CD4-positive, alpha-beta T cell treated with Interleukin-4 for 4 hours (primary cell): ENCODE results near the gene LILRB2.
"Not testable (repeated sequence)": the region's sequence is repeated elsewhere in the genome, so short reads cannot be mapped to it uniquely, and the experiment has no call there.

Experiments used
- DNase-seq: peaks from one replicate; pipeline ENCODE4 v3.0.0-alpha.2; 2020

The LILRB2 gene

DNA sequence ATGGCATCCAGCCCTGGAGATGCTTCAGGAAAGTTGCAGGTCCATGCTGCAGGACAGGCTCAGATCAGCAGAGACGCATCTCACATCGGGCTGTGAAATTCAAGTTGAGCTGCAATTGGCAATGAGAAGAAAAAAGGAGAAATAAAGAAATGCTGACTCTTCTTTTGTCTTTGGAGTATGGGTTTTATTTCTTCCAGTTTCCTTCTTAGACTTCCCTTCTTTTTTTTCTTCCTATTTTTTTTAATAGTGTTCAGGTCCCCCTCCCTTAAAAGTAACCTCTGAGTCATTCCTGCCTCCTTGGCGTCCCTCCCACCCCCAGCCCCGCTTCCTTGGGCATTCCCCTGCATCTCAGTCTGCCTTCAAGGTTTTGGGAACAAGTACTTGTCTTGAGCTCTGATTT lies 9.3 kb downstream of the LILRB2 start:
- DNase-seq, result not testable (repeated sequence)

DNA sequence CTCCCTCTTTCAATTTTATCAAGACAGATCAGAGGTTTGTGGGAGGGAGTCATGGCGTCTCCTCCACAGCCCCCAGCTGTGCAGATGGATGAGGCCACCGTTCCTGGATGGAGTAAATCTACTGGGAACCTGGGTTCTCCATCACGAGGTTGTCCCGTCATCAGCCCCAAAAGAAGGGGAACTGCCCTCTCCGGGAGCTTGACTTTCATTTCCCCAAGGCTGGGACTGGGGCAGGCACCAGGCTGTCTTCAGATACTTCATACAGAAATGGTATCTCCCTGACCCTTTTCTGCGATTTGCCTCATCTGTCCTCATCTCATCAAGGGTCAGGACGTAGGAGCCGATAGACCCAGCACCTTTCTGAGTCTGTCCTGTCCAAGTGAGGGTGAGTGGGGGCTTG lies 9.8 kb downstream of the LILRB2 start:
- no peak for DNase-seq

DNA sequence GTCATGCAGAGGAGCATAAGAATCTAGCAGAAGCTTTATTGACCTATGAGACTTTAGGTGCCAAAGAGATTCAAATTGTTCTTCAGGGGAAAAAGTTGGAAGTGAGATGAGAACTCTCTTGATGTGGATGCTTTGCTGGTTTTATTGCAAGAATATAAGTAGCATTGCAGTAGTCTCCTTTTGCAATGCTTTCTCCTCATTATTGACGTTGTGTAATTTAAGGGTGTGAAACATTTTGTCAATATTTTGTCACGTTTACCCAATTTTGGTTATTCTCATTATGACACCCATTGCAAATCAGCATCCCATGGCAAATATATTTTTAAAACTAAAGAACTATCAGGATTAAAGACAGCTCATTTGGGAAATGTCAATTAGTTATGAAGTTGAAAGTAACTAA lies 12.0 kb downstream of the LILRB2 start:
- no peak for DNase-seq

DNA sequence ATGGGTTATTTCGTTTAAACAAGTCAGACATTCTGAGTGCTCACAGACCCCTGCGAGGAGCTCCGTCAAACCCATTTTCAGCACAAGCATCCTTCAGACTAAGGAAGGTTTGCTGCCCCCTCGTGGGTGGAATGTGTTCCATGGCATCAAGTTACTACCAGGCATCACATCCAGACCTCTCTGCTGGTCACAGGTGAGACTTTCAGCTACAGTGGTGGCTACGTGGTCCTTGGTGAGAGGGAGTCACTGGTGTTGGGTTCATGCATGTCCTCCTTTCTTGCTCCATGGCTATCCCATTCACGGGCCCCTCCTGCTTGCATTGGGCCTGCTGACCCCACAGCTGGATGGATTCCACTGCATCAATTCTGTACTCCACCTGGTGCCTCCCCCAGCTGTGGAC lies 14.8 kb downstream of the LILRB2 start:
- DNase-seq, result peak; percentile 49

DNA sequence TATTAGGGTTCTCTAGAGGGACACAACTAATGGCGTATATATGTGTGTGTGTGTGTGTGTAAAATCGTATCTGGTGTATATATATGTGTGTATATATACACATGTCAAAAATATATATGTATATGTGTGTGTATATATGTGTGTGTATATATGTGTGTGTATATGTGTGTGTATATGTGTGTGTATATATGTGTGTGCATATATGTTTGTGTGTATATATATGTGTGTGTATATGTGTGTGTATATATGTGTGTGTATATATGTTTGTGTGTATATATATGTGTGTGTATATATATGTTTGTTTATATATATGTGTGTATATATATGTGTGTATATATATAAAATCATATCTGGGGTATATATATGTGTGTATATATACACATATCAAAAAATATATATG lies 18.4 kb downstream of the LILRB2 start:
- DNase-seq, result no peak

DNA sequence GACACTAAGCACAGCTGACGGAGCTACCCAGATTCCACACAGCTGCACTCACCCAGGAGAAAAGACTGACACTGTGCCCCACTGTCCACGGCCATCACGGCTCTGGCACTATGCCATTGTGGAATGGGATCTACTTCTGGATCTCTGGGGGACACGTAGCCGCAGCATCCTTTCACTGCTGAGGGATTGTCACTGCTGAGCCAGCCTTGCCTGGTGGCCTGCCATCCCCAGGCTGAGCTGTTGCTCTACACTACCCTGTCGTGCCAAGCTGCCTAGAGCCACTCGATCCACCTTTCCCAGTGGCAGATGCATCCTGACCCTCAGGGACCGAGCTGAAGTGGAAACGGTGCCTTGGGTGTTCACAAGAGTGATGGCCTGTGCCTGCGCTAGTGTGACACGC lies 18.8 kb downstream of the LILRB2 start:
- DNase-seq, result no peak

DNA sequence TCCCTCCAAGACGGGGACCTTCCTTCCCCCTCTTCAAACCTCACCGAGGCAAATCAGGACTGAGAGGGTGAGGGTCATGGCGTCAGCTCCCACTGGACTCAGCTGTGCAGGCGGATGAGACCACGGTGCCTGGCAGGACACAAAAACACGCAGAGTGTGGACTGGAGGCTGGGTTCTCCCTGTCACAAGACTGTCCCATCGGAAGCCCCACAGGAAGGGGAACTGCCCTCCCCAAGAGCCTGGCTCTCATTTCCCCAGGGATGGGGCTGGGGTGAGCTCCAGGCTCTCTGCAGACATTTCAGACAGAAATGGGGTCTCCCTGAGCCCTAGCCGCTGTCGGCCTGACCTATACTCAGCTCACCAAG lies 23.8 kb downstream of the LILRB2 start, which contains the start of gene LILRB5:
TSS of gene LILRB5 (minus strand) at position 158 of the 365 bp plus-strand sequence. CDS start at position 78, 80 bp downstream.
- DNase-seq, result no peak

DNA sequence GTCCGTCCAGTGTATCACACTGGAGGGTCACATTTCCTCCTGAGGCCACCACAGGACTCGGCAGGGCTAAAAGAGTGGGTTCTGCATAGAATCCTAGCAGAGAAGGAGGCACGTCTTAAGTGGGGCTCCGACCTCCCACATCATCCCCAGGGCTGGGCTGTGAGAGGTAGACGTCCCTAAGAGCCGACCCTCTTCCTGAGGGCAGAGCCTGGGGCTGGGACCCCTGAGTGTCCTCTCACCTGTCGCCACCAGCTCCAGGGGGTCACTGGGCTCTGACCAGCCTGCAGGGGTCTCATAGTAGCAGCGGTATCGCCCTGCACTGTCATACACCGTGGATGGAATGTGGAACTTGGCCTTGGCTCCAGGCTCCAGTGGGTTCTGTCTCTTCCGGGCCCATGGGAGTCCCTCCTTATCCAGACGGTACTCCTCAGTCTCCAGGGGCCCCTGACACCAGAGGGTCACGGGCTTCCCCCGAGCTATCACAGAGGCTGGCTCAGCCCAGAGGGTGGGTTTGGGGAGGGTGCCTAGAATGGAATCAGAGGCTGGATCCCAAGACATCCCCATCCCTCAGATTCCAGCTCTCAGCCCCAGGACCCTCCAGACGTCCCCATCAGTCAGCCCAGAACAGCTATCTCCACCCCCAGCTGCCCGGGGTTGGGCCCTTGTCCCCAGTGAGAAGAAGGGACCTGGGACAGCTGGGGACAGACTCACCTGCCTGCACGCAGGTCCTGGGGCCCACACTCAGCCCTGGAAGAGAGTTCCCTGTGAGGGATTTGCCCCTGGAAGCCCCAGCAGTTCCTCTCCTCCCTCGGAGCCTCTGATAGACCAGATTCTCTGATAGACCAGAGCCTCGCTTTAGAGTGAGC lies 24.4 kb downstream of the LILRB2 start:
- DNase-seq, result no peak

DNA sequence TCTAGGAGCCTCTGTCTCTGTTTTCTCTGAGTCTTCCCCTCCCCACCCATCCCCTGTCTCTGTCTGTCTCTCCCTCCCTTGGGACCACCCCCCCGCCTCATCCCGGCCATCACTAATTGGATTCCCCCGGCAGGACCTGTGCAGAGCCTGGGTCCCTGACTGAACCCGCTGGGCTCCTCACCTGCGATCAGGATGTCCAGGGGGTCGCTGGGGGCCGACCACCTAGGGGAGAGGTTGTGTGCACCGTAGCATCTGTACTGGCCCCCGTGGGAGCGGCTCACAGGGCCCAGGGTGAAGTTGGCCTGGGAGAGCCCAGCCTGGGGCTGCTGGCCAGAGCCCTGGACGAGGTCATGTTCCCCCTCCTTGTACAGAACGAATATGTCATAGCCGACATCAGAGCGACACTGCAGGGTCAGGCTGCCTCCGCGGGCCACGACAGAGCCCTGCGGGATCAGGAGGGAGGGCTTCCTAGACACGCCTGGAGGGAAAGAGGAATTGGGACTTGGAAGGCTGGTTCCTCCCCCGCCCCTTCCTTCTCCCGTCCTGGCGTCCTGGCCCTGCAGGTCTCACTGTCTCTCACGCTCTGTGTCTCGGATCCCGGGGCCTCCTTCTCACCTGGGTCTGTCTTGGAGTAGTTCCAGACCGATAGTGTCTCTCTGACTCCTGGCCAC lies 25.7 kb downstream of the LILRB2 start:
- no peak for DNase-seq

DNA sequence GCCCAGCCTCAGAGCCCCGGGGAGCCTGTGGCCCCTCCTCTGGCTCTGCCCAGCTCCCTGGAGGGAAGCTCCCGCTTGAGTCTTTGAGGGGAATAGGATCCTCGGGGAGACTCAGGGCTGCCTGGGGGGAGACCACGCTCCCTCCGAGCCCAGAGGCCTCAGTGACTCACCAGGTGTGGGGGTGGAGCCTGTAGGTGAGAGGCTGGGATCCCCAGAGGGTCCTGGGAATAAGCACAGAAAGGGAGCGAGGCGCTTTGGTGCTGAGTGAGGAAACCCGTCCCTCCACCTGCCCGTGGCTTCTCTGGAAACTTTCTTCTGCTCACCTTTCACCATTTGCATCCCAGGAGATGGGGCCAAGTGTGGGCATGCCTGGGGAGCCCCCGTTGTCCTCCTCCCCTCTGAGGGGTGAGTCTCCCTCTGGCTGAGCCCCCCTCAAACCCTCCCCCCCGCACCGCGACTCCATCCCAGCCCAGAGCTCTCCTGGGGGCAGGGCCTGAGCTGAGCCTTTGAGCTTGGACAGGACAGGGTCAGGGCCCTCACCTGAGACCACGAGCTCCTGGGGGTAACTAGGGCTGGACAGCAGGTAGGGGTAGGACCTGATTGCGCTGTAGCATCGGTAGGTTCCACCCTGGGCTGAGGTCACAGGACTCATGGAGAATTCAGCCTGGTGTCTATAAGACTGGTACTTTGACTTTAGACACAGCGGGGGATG lies 26.6 kb downstream of the LILRB2 start:
- no peak for DNase-seq

DNA sequence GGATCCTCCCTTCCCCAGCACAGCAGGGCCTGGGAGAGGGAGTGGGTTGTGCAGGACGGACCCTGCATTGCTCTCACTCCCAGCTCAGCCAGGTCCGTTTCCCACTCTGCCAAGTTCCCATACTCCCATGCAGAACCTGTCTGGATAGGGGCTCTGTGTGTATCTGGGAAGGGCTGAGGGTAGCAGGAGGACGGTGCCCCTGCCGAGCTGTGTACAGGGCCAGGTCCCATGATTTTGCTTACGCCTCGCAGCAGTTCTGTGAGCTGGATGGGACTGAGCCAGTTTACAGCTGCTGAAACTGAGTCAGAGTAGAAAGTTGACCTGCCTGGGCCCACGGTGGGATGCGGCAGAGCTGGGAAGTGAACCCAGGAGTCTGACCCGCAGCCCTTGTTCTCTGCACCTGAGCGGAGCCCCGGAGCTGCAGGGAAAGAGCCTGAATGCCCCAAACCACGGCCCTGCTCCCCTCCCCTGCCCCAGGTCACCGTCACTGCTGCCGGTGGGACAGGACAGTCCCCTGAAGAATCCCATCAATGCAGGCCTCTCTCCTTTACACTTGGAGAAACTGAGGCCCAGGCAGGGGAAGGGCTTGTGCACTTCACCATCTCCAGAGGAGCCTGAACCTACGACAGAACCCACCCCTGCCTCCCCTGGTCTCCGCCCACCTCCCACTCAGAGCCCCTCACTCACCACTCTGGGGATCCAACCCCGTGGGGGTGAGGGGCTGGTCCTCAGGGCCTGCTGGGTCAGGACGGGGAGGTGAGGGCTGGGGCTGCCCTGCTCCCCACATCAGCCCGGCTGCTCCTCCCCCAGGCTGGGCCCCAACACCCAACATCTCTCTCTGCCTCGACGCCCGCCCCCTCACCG lies 27.3 kb downstream of the LILRB2 start:
- DNase-seq, result no peak

DNA sequence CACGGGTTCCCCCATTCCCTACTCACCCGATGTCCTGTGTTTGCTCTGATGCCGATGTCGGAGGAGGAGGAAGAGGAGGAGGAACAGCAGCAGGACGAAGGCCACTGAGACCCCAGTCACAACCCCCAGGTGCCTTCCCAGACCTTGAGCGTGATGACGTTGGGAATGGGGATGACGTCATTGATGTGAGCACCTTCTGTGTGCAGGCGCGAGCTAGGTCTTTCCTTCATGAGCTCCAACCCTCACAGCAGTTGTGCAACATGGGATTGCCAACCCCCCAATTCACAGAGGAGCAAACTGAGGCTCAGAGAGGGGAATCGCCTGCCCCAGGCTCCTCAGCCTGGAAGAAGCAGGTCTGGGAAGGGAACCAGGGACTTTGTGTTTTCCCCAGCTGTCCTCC lies 28.1 kb downstream of the LILRB2 start:
- DNase-seq, result no peak

DNA sequence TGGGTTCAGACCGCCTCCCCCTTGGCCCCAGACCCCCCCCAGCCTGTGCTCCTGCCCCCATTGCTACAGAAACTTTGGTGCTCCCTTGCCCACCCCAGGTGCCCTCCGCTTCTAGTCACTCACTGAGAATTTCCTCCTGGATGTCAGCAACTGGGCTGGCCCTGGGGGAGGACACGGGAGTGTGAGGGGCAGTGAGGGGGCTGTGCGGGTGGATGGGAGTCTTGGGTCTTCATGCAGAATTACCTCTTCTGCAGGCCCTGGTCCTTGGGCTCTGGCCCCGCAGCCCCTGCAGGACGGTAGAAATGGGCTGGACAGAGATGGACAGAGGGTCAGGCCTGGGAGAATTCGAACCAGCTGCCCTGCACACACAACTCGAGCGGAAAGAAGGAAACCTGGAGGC lies 28.7 kb downstream of the LILRB2 start:
- DNase-seq, result no peak

DNA sequence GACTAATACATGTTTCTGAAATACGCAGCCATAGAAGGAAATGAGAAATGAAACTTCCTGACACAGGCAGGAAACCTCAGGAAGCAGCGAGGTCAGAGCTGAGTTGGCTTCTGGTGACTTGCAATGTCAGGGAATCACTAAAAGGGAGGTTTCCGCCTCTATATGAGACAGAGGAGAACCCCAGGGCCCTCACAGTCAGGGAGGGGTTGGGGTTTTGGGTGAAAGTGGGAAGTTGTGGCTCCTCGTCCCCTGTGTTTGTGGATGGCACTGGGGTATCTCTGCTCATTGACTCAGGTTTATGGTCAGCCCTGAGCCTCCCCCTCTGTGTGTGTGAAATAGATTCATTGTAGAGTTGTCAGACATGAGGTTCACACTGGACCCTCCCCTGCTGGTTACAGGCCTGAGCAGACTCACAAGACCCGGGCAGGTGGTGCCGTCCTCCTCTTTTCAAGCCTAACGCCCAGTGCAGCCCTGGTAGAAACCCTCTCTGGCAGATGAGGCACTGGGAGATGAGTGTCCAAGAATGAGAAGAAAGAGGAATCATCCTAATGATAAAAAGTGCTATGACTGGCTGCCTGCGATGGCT lies 32.8 kb downstream of the LILRB2 start:
- DNase-seq, result peak; percentile 41

DNA sequence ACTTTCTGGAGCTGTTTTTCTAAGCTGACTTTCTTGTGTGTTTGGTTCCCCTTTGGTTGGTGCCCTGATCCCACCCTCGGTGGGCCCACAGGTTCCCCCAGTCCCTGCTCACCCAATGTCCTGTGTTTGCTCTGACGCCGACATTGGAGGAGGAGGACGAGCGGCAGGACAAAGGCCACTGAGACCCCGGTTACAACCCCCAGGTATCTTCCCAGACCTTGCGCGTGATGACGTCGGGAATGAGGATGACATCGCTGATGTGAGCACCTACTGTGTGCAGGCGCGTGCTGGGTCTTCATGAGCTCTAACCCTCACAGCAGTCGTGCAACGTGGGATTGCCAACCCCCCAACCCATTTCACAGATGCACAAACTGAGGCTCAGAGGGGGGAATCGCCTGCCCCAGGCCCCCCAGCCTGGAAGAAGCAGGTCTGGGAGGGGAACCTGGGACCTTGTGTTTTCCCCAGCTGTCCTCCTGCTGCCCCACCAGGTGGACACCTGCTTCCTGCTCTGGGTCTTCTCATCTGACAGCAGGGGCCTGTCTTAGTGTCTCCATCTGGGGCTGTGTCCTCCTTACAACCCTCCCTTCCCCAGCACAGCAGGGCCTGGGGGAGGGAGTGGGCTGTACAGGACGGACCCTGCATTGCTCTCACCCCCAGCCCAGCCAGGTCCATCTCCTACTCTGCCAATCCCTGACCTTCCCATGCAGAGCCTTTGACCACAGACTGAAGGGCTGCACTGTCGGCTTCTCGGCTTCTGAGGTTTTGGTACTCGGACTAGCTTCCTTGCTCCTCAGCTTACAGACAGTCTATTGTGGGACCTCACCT lies 33.6 kb downstream of the LILRB2 start:
- no peak for DNase-seq

DNA sequence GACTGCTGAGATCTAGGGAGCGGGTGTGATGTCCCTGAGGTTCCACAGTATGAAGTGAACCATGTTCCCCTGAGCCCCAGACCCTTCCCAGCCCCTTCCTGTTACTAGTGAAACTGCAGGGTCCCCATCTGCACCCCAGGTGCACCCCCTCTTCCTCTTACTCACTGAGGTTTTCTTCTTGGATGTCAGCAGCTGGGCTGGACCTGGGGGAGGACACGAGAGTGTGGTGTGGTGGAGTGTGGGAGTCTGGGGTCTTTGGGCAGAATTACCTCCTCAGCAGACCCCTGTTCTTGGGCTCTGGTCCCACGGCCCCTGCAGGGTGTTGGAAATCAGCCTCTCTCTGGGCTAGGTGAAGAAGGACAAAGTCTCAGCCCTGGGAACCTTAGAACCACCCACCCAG lies 35.0 kb downstream of the LILRB2 start:
- DNase-seq, result no peak

DNA sequence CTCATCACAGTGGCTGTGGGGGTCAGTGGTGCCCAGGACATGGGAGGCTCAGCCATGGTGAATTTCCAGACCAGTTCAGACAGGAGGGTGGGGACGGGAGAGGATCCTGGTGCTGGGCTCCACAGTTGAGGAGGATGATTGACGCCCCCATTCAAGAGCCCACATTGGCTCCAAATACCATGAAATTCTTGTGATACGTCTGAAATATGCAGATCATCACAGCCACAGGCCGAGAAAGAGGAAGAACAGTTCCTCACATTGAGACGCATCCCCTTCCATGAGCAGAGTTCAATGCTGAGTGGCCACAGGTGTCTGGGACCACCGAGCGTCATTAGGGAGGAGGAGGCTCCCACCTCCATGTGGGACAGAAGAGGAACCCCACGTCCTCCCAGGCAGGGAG lies 37.1 kb downstream of the LILRB2 start:
- DNase-seq, result not testable (repeated sequence)

DNA sequence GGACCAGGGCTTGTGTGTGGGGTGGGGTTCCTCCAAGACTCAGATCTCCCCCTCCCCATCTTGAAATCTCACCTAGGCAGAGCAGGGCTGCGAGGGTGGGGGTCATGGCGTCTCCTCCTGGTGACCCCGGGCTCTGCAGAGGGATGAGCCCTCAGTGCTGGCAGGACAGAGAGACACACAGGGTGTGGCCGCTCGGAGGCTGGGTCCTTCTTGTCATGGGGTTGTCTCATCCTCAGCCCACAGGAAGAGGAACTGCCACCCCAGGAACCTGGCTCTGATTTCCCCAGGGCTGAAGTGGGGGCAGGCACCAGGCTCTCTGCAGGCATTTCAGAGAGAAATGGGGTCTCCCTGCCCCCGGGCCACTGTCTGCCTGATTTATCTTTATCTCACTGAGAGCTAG lies 38.3 kb downstream of the LILRB2 start, which contains the start of gene LILRA6:
TSS of gene LILRA6 (minus strand) at position 145 of the 400 bp plus-strand sequence.
- not testable (repeated sequence) for DNase-seq

DNA sequence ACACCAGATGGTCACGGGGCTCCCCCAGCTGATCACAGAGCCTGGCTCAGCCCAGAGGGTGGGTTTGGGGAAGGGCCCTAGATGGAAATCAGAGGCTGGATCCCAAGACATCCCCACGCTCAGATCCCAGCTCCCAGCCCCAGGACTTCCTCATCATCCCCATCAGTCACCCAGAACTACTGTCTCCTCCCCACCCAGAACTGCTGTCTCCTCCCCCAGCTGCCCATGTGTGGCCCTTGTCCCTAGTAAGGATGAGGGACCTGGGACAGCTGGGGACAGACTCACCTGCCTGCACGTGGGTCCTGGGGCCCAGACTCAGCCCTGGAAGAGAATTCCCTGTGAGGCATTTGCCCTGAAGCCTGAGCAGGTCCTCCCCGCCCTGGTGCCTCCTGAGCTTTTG lies 38.7 kb downstream of the LILRB2 start:
- not testable (repeated sequence) for DNase-seq

DNA sequence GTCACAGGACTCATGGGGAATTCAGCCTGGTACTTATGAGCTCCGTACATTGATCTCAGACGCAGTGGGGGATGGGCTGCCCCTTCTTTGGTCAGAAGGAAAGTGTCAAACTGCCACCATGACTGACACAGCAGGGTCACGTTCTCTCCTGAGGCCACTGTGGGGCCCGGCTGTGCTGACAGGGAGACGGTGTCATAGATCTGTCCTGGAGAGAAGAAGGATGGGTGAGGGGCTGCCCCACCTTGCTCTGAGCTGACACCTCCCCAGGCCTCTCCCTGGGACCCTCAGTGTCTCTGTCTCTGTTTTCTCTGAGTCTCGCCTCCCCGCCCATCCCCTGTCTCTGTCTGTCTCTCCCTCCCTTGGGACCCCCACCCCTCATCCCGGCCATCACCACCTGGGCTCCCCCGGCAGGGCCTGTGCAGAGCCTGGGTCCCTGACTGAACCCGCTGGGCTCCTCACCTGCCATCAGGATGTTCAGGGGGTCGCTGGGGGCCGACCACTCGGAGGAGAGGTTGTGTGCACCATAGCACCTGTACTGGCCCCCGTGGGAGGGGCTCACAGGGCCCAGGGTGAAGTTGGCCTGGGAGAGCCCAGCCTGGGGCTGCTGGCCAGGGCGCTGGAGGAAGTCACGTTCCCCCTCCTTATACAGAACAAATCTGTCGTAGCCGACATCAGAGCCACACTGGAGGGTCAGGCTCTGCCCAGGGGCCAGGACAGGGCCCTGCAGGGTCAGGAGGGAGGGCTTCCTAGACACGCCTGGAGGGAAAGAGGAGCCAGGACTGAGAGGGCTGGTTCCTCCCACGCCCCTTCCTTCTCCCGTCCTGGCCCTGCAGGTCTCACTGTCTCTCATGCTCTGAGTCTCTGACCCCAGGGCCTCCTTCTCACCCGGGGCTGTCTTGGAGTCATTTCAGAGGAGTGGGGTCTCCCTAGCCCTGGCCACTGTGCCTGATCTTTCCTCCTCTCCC lies 40.3 kb downstream of the LILRB2 start:
- not testable (repeated sequence) for DNase-seq
